HepG2 (cell line): ENCODE measurements around the gene LGALS8. TPM values are rescaled to one million over a fixed set of nuclear protein-coding genes. Genes with fewer than 3 reads are reported as not detected.

Experiments
- ATAC-seq: fragments of 200-7000 bp; cut with Tn5 transposase; 3 replicates; pipeline ENCODE4 v1.9.1; 2020; ENCODE audit warnings: mild to moderate bottlenecking, moderate library complexity
- BruUV-seq: library from RNA; stranded (reverse); fragments of 400-500 nt; replicated peaks from 2 replicates; lab custom pipeline; 2021; lab: Mats Ljungman, UMichigan
- CTCF ChIA-PET: fragments of 300-600 bp; formaldehyde crosslinking; extraction: SDS; loops from one replicate; lab custom pipeline; 2021; ENCODE audit warnings: low total read pairs, inconsistent platforms, low intra/inter-chr PET ratio; lab: Yijun Ruan, JAX
- POLR2A ChIA-PET: fragments of 350-600 bp; sonication (Branson Sonifier 250); formaldehyde crosslinking; loops from one replicate; lab custom pipeline; 2020; ENCODE audit warnings: antibody characterized with exemption, inconsistent platforms; lab: Yijun Ruan, JAX
- DNase-seq: peaks from one replicate; pipeline ENCODE4 v3.0.0-alpha.2; 2015; ENCODE audit warnings: low spot score
- FAIRE-seq: peaks from 3 replicates; lab custom pipeline; 2011; peaks lifted over from hg19 to GRCh38; lab: Jason Lieb, UNC
- H2AFZ ChIP-seq: one replicate; pipeline ENCODE4 v1.6.1; 2011; ENCODE audit warnings: low read length, inconsistent platforms
- H3K27ac ChIP-seq: fragments of 300-600 bp; 3 replicates; pipeline ENCODE4 v1.8.0; 2011; ENCODE audit warnings: mixed run types, mild to moderate bottlenecking, mixed read lengths, low read length, inconsistent platforms; ENCODE audit not compliant: insufficient read depth; ENCODE audit errors: extremely low read length
- H3K27me3 ChIP-seq, 2 experiments: fragments of 200-600 bp in 1 of 2; 2 replicates in 1 of 2; 3 replicates in 1 of 2; pipeline versions ENCODE4 v1.6.0 to v1.8.0; 2011; ENCODE audit warnings: low read length in 2 of 2, mild to moderate bottlenecking in 2 of 2, moderate library complexity in 2 of 2, inconsistent platforms in 1 of 2; ENCODE audit not compliant: insufficient read depth in 2 of 2, control insufficient read depth in 1 of 2
- H3K36me3 ChIP-seq, 2 experiments: fragments of 200-600 bp in 1 of 2; replicated peaks in 1 of 2; 2 replicates in 1 of 2; 3 replicates in 1 of 2; pipeline versions ENCODE4 v1.5.1 to v1.8.0; 2011; ENCODE audit warnings: low read length in 2 of 2, inconsistent platforms in 1 of 2; ENCODE audit not compliant: insufficient read depth in 2 of 2, control insufficient read depth in 1 of 2
- H3K4me1 ChIP-seq: 2 replicates; pipeline ENCODE4 v1.5.1; 2012; ENCODE audit warnings: low read length, inconsistent platforms; ENCODE audit not compliant: insufficient read depth
- H3K4me2 ChIP-seq: 2 replicates; pipeline ENCODE4 v1.6.0; 2011; ENCODE audit warnings: low read depth, low read length, inconsistent platforms
- H3K4me3 ChIP-seq, 3 experiments: fragments of 200-600 bp in 1 of 3; sonication (generic), shearing (Covaris generic) in 1 of 3; replicated peaks in 1 of 3; 2 replicates each; pipeline ENCODE4 v1.5.1; 2011 to 2016; ENCODE audit warnings: low read length in 3 of 3, inconsistent platforms in 2 of 3, low read depth in 2 of 3, mild to moderate bottlenecking in 2 of 3, control low read depth in 1 of 3, mixed read lengths in 1 of 3; ENCODE audit not compliant: insufficient read depth in 1 of 3
- H3K79me2 ChIP-seq: one replicate; pipeline ENCODE4 v1.6.1; 2011; ENCODE audit warnings: low read length, inconsistent platforms; ENCODE audit not compliant: insufficient read depth
- H3K9ac ChIP-seq: 2 replicates; pipeline ENCODE4 v1.6.0; 2011; ENCODE audit warnings: mild to moderate bottlenecking, low read depth, low read length, inconsistent platforms; ENCODE audit not compliant: insufficient read depth
- H3K9me3 ChIP-seq: 2 replicates; pipeline ENCODE4 v1.5.1; 2012; ENCODE audit warnings: mild to moderate bottlenecking, low read length
- H4K20me1 ChIP-seq: 2 replicates; pipeline ENCODE4 v1.6.0; 2011; ENCODE audit warnings: inconsistent platforms, mild to moderate bottlenecking, low read length, moderate library complexity; ENCODE audit not compliant: insufficient read depth
- AFF4 ChIP-seq: sonication (generic); formaldehyde crosslinking; IDR thresholded peaks from 2 replicates; pipeline ENCODE4 v1.4.0; 2020; ENCODE audit warnings: missing genetic modification reagents
- AHDC1 ChIP-seq: sonication (generic); formaldehyde crosslinking; IDR thresholded peaks from 2 replicates; pipeline ENCODE4 v1.5.1; 2020; ENCODE audit warnings: mild to moderate bottlenecking, missing genetic modification reagents, borderline replicate concordance
- ERF ChIP-seq: IDR thresholded peaks from 2 replicates; pipeline ENCODE4 v1.6.1; 2018; ENCODE audit warnings: missing biosample characterization, missing genetic modification reagents
- RAD51 ChIP-seq: fragments of 450-650 bp; IDR thresholded peaks from 2 replicates; pipeline ENCODE4 v1.6.1; 2016; ENCODE audit warnings: borderline replicate concordance
- ZBTB38 ChIP-seq: sonication (generic); formaldehyde crosslinking; IDR thresholded peaks from 2 replicates; pipeline ENCODE4 v1.5.1; 2020; ENCODE audit warnings: mild to moderate bottlenecking, missing genetic modification reagents
- ZEB1 ChIP-seq: IDR thresholded peaks from 2 replicates; pipeline ENCODE4 v1.6.1; 2012; ENCODE audit warnings: mild to moderate bottlenecking, low read depth, inconsistent platforms; ENCODE audit not compliant: insufficient replicate concordance
- ZFYVE20 ChIP-seq: sonication (generic); formaldehyde crosslinking; IDR thresholded peaks from 2 replicates; pipeline ENCODE4 v1.8.0; 2023; ENCODE audit warnings: low read depth, mild to moderate bottlenecking, moderate library complexity, missing genetic modification reagents, borderline replicate concordance
- ZNF101 ChIP-seq: sonication (generic); formaldehyde crosslinking; IDR thresholded peaks from 2 replicates; pipeline ENCODE4 v1.4.0; 2020; ENCODE audit warnings: mild to moderate bottlenecking, low read depth, missing genetic modification reagents, borderline replicate concordance
- ZNF256 ChIP-seq: sonication (generic); formaldehyde crosslinking; conservative IDR thresholded peaks from 2 replicates; pipeline ENCODE4 v1.4.0; 2020; ENCODE audit warnings: missing genetic modification reagents
- ZNF615 ChIP-seq: sonication (generic); formaldehyde crosslinking; IDR thresholded peaks from 2 replicates; pipeline ENCODE4 v1.5.0; 2020; ENCODE audit warnings: mild to moderate bottlenecking, missing genetic modification reagents, borderline replicate concordance
- ZNF747 ChIP-seq: sonication (generic); formaldehyde crosslinking; IDR thresholded peaks from 2 replicates; pipeline ENCODE4 v1.8.1; 2023; ENCODE audit warnings: missing genetic modification reagents, mild to moderate bottlenecking, borderline replicate concordance
- ZNF766 ChIP-seq: sonication (generic); formaldehyde crosslinking; IDR thresholded peaks from 2 replicates; pipeline ENCODE4 v1.5.0; 2020; ENCODE audit warnings: missing genetic modification reagents, borderline replicate concordance
- WGBS: methylation state at CpG from one replicate; pipeline ENCODE4 v1.1.6; 2017; ENCODE audit warnings: low lambda C conversion rate; 5-methylcytosine and 5-hydroxymethylcytosine counted together
- in situ Hi-C: cut with HindIII; loops from 2 replicates; pipeline ENCODE4 v1.10.0; 2017; ENCODE audit warnings: low pct_unique_long_range_greater_than_20kb; ENCODE audit not compliant: extremely low pct_ligation_motif_present
- intact Hi-C: fragments of 100-400 bp; cut with micrococcal nuclease; formaldehyde crosslinking; loops from one replicate; pipeline ENCODE4 v1.10.0; 2022; ENCODE audit not compliant: unreplicated experiment
- polyA plus RNA-seq, 8 experiments: library from polyadenylated mRNA; depleted of rRNA in 3 of 8; stranded (reverse) in 7 of 8; unstranded in 1 of 8; fragments of >200 nt; fragmentation: Illumina TruSeq in 4 of 8; extraction: Trizol in 4 of 8; gene quantifications; 2 replicates each; pipeline versions ENCODE4 v1.2.1 to v1.2.3, GENCODE V29; 2011 to 2016; ENCODE audit warnings: low read depth in 4 of 8, missing spikeins in 1 of 8, mixed read lengths in 1 of 8; ENCODE audit not compliant: insufficient read depth in 1 of 8
- total RNA-seq, 5 experiments: library from RNA; depleted of rRNA; stranded (reverse); fragments of >200 nt; fragmentation: Illumina TruSeq; extraction: Trizol; gene quantifications; 2 replicates each; pipeline ENCODE4 v1.2.3, GENCODE V29; 2016; ENCODE audit warnings: low read depth in 1 of 5

The LGALS8 gene
- total and polyA plus RNA-seq, 2 of the 13 experiments (the other 11 are each of a cell fraction or from before 2014, with no cell fraction given), result 29.3 to 185 TPM

- TF ChIP-seq ZNF256 (CRISPR knock-in tag), result no peak
These were observed 6.7 kb upstream of the LGALS8 start (continued) for GRCh38 chr1:236516929-236517704.

GRCh38 chr1:236518322-236518721 lies 5.5 kb upstream of the LGALS8 start:
- H3K9me3 ChIP-seq, result no peaks in the 10 kb centered on the region
- peak overlapping the region; percentile 81 for H3K27ac ChIP-seq
- H3K4me2 ChIP-seq, result 0 out of 2 replicates have a peak overlapping the region, but pooled peaks have one; percentile 11
- H4K20me1 ChIP-seq, result no peaks in the 10 kb centered on the region
- 100% methylated on average over 5 of the region's 5 CpGs for WGBS
- H3K79me2 ChIP-seq, result peaks cover 4% of the 10 kb centered on the region
- no peak overlapping the region for H3K4me3 ChIP-seq
- ChIA-PET POLR2A (interaction anchor here (2.1 kb wide), 1 partner anchor 23 kb away, joined by 12 read pairs; no protein-coding TSS in a partner anchor), CTCF (no interaction called here)
- intact Hi-C loops, result no loop called here
- H2AFZ ChIP-seq, result no peak overlapping the region
- peaks cover 96% of the 10 kb centered on the region for H3K4me1 ChIP-seq
- H3K27me3 ChIP-seq, result no peaks in the 10 kb centered on the region; a peak in 1 of 5 replicates
- H3K9ac ChIP-seq, result no peak overlapping the region
- no TSS peak for BruUV-seq
- DNase-seq (no peak), FAIRE-seq (no peak), ATAC-seq (no peak)
- H3K36me3 ChIP-seq, result no peaks in the 10 kb centered on the region
- in situ Hi-C loops, result no loop called here
- TF ChIP-seq ZNF101 (no peak), ERF (CRISPR knock-in tag) (no peak), ZNF747 (CRISPR knock-in tag) (no peak), ZEB1 (no peak), ZNF615 (CRISPR knock-in tag) (no peak), AFF4 (no peak), ZFYVE20 (CRISPR knock-in tag) (no peak), AHDC1 (no peak), RAD51 (no peak), ZNF766 (CRISPR knock-in tag) (no peak), ZBTB38 (no peak)
